ENCODE measurements around the gene DRICH1.
"Not testable (repeated sequence)": the region's sequence is repeated elsewhere in the genome, so short reads cannot be mapped to it uniquely, and the experiment has no call there.

Gene DRICH1

GRCh38 chr22:23632178-23632577, at the start of gene DRICH1:
Gene DRICH1, minus strand, starts transcription at chr22:23632321. Its CDS starts 298 bp downstream, at chr22:23632023.
- DNase-seq = no peak

- no peak for DNase-seq
These were observed 49.1 kb upstream of the DRICH1 start for GRCh38 chr22:23681026-23681809.

DNA sequence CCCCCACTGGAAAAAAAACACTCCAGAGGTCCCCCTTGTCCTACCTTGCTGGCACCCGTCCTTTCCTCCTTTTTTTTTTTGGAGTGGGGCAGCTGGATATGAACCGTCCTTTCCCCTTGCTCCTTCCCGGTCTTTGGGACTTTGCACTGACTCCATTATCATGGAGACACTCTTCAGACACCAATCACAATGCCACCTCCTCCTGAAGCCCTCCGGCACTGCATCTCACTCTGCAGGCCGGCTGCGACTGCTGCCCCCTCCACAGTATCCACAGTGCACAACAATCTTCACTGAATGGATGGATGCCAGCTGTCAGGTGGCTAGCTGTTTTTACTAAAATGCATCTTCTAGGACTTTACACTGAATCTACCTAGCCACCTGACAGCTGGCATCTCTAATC, 46.0 kb upstream of the DRICH1 start:
- no peak for DNase-seq

DNA sequence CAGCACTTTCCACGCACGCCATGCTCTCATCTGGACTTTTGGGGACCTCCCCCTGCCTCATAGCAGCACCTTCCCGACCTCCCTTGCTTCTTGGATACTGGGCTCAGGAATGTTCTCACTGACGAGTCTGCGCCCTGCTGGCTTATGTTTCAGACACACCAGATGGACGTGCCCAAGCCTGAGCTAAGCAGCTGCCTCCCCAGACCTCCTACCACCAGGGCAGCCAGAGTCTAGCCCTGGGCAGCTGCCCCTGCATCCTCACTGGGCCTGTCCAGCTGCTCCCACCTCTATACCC, 45.5 kb upstream of the DRICH1 start:
- DNase-seq = no peak

DNA sequence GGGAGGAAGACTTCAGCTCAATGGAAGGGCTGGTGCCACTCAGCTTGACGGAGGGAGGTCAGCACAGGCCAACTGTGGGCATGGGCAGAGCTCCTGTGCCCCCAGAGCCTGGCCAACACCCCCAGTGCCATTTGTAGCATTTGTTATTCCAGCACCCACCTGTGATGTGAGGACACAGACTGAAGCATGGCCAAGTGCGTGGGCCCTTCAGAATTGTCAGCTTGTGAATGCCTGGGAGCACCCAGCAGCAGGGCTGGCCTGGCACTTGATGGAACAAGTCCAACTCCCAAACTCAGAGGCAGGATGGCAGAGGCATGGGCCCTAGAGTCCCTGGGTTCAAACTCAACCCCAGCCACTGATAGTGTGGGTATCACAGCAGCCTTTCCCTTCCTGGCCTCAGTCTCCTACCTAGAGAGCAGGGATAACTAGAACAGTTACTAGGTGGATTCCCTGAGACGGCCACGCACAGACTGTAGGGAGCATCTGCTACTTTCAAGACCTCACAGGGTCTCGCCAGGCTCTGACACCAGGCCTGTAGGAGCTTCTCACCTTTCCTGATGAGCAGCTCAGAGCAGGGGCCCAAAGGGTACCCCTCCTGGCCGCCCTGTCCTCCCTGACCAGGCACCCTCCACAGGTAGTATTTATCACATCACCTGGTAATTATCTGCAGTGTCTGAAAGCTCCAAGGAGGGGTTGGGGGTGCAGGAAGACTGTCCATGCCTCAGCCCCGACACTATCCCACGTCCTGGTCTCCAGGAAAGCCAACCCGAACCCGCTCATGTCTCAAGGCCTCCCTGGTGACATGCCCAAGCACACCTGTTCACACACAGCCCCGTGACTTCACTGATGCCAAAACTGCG, 45.0 kb upstream of the DRICH1 start:
- not testable (repeated sequence) for DNase-seq

GRCh38 chr22:23675502-23676415, 43.6 kb upstream of the DRICH1 start:
- no peak for DNase-seq

DNA sequence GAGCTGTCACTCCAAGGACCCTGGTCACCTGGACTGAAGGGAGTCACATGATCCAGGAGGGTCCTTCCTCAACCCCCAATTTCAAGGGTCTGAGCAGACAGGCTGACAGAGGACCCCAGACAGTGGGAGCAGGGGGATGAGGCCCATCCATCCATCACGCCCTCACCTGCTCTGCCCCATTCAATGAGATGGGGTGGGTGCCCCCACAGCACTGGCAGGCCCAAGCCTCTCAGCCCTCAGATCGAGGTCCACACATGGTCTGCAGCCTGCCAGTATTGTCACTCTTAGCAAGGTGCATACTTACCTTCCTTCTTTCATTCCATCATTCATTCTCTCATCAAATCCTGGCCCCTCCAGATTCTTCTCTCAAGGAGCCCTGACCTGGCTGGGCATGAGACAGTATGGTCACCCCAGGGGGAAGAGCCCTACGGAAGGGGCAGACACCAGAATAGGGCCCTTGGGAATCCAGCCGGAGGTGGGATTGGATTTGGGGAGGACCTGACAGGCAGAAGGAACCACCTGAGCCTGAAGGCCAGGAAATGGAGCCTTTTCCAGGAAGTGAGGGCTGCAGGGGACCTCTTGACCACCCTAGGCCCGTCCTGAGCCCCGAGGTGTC, 42.9 kb upstream of the DRICH1 start:
- not testable (repeated sequence) for DNase-seq

- no peak for DNase-seq
These were observed 41.9 kb upstream of the DRICH1 start for GRCh38 chr22:23673826-23674690.

DNA sequence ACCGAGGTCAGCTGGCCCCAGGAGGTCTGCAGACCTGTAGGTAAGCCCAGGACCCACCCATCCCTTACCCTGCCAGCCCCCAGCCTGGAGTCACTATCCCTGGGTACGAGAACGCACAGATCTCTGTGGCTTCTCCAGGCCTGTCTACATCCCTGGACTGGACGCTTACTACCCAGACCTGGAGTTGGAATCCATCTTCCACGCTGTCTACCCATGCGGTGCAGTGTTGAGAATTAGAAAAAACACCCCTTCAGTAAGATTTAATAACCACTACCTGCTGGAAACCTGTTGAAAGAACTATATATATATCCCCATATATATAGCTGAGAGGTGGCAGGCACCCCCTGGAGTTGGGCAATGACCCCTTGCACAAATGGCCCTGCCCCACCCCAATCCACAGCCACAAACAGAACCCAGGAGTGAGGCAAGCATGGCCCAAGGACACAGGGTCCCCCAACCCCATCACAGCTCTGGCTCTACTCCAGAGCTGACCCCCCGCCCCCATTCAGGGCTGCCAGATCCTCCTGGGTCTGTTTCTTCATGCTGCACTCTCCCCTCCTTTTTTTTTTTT, 41.0 kb upstream of the DRICH1 start:
- DNase-seq = no peak

DNA sequence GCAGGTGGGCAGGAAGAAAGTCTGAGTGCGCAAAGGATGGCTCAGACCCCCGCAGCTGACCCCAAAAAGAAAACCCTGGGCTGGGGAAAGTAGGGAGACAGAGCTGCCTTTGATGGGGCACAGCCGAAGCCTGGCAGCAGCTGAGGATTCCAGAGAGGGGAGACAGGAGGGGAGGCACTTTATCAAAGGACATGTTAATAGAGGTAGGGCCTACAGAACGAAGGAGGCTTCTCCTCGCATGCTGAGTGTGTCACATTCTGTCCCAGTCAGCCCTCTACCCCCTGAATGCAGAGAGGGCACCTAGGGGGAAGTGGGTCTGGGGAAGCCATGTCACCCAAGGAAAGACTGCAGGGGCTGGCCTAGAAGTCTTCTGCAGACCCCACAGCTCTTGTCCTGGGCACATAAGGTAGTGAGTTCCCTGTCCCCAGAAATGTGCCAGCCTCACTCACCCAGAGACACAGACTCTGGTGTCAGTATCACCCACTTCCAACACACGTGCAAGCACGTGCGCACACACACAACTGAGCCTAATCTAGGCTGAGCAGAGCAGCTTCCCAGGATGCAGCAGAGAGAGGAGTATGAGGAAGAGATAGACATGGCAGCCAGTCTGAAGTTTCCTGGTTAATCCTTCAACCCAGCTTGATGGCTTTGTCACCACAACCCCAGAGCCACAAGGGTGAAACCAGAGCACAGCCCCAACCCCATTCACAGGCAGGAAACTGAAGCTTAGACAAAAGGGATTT, 40.4 kb upstream of the DRICH1 start:
- DNase-seq = not testable (repeated sequence)

DNA sequence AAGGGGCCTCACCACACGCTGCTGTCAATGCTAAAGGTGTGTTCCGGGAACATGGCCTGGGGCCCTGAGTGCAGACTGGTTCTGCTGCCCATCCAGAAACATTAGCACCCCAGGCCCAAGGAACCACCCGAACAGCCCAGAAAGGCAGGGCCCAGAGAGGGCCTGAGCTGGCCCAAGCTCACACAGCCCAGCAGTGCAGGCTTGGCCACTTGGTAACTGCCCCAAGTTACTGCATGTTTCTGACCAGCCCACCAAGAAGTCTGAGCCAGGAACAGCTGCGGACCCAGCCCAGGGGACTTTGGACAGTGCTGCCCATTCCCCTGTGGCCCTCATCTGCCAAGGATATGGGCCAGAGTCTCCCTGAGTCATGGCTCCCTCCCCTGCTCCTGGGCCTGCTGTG, 39.3 kb upstream of the DRICH1 start:
- not testable (repeated sequence) for DNase-seq

- no peak for DNase-seq
These were observed 38.5 kb upstream of the DRICH1 start for GRCh38 chr22:23670378-23671295.

GRCh38 chr22:23660381-23660780, 28.3 kb upstream of the DRICH1 start:
- DNase-seq = not testable (repeated sequence)

- no peak for DNase-seq
These were observed 25.6 kb upstream of the DRICH1 start for GRCh38 chr22:23657727-23658126.

DNA sequence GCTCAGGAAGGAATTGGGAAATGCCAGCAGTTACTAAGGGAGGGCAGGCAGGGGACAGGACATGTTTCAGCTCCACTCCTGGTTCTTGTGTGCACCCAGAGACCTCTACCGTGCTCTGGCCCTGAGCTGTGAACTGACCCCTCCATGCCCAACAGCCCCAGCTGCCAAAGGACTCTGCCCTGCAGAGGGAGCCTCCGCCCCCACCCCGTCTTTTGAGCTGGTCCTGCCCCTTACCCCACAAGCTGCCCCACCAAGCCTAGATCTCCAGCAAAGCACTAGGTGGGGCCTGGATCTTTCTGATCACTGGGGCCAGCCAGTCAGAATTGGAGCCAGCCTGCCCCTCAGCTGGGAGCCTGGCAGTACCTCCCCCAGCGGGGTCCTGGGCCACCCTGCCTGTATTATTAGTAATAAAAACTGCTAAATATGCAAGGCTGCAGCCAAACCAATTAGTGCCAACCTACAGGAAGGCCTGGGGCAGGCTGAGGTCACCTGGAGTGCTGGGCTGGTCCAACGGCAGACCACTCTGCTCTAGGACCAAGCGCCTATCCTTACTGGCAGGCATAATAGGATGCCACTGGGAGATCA, 23.9 kb upstream of the DRICH1 start:
- DNase-seq = no peak

DNA sequence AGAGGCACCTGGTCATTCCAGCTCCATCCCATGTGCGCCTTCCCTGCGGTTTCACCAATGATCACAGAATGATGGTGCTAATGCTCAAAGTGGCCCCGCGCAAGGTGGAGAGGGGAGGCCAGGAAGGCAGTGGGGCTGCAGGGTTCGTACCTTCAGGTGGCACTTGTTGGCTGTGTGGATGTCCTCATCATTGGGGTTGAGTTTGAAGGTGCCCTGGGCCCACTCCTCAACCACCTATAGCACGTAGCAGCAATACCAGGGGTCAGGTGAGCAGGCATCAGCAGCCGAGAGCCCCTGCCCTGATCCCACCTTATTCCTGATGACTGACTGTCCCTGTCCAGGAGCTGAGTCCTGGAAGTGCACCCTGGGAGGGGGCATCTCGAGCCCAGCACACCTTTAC, 20.6 kb upstream of the DRICH1 start:
- no peak for DNase-seq

DNA sequence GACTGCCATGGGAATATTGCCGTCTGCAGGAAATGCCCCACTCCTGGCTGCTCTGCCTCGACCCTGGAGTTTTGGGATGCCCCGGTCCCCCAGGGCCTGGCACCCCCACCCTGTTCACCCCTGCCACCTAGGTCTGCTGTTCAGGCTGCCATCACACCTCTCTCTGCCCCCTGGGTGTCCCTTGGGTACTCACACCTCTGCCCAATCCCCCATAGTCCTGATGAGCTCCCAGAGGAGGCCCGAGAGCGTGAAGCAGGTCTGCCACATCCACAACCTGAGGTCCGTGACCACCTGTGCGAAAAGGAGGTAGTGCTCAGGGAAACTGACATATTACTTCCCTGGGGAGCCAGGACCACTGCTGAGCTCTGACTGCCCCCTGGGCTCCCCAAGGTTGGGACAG, 20.2 kb upstream of the DRICH1 start:
- DNase-seq = no peak

DNA sequence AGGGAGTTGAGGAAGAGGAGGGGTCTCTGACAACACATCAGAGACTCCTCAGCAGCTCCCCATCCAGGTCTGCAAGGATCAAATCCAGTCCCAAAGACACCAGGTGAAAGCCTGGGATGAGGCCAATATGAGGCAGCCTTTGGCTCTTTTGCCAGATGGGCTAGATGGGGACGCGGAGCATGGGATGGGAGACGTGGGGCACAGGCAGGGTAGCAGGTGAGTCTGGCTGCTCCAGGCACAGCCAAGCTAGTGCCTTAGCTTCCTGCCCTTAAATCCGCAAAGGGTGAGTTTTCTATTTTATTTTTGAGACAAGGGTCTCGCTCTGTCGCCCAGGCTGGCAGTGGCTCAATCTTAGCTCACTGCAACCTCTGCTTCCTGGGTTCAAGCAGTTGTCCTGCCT, 19.6 kb upstream of the DRICH1 start:
- no peak for DNase-seq

DNA sequence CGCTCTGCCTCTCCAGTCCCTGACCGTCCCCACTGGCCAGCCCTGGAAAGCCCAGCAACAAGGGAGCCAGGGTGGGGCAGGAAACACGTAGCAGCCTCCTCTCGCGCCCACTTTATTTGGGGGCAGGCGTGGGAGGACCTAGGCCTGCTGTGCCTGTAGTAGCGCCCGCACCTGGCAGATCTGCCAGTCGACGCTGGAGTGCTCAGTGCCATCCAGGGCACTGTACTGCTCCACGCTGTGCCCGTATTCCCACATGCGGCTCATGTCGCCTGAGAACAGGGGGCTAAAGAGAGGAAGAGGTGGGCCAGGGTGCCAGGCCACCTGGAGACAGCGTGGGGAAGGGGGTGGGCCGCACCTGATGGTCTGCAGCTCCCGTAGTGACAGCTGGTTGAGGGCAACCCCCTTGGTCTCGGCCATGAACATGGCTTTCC, 17.0 kb upstream of the DRICH1 start:
- DNase-seq = no peak

All from NCI-H510A (cell line).